Type B pancreatic cell (in vitro differentiated cells): ENCODE measurements around the gene SAG. TPM values are rescaled to one million over a fixed set of nuclear protein-coding genes. Genes with fewer than 3 reads are reported as not detected.
A peak's percentile ranks its signal among the peaks of the same experiment; 100 is the strongest.

Source experiments
- DNase-seq: peaks from one replicate; pipeline ENCODE4 v3.0.0; 2021; ENCODE audit warnings: mixed read lengths; ENCODE audit not compliant: unreplicated experiment; ENCODE audit errors: extremely low spot score
- H3K27ac Mint-ChIP-seq: 2 replicates; pipeline ENCODE4 v1.8.0; 2021; ENCODE audit warnings: mild to moderate bottlenecking, mixed read lengths
- H3K27me3 Mint-ChIP-seq: 2 replicates; pipeline ENCODE4 v1.8.0; 2021; ENCODE audit warnings: mixed read lengths
- H3K36me3 Mint-ChIP-seq: 2 replicates; pipeline ENCODE4 v1.8.0; 2021; ENCODE audit warnings: mixed read lengths
- H3K4me1 Mint-ChIP-seq: one replicate; pipeline ENCODE4 v1.8.0; 2021; ENCODE audit warnings: mixed read lengths; ENCODE audit not compliant: unreplicated experiment
- H3K4me3 Mint-ChIP-seq: 2 replicates; pipeline ENCODE4 v1.8.0; 2021; ENCODE audit warnings: mild to moderate bottlenecking, mixed read lengths
- H3K9me3 Mint-ChIP-seq: 2 replicates; pipeline ENCODE4 v1.8.0; 2021; ENCODE audit warnings: mixed read lengths
- total RNA-seq: library from RNA; stranded (reverse); gene quantifications from 2 replicates; pipeline ENCODE4 v1.2.1, GENCODE V29; 2021; ENCODE audit warnings: low replicate concordance
- TF ChIP-seq, protein P1 (sequence below): fragments of 200-600 bp; sonication (generic); conservative IDR thresholded peaks from 2 replicates; pipeline ENCODE4 v1.5.0; 2021; ENCODE audit warnings: antibody characterized with exemption, mild to moderate bottlenecking

SAG gene
- total RNA-seq, 1 donor from 2014 or later = 0.43 TPM

DNA sequence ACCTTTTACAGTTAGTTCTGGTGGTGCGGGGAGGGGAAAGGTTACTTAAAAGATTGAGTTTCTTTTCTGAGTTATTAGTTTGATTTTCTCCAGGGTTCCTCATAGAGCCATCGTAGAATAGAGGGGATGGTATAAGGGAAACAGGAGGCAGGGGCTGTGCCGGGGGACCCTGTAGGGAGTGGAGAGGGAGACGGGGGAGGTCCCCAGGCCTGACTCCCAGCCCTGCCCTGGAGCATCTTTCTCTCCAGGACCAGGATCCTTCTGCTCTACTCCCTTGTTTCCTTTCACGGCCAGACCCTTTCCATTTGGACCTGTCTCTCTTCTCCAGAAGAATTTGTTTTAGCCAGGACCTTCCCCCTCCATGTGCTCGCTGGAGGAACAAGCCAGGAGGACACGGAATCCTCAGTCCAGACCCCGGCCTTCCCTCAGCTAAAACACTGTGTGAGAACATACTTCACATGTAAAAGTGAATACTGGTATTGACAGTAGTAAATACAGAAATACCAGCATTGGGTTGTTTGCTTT lies 82.0 kb downstream of the SAG start:
- TF ChIP-seq, protein P1, sequence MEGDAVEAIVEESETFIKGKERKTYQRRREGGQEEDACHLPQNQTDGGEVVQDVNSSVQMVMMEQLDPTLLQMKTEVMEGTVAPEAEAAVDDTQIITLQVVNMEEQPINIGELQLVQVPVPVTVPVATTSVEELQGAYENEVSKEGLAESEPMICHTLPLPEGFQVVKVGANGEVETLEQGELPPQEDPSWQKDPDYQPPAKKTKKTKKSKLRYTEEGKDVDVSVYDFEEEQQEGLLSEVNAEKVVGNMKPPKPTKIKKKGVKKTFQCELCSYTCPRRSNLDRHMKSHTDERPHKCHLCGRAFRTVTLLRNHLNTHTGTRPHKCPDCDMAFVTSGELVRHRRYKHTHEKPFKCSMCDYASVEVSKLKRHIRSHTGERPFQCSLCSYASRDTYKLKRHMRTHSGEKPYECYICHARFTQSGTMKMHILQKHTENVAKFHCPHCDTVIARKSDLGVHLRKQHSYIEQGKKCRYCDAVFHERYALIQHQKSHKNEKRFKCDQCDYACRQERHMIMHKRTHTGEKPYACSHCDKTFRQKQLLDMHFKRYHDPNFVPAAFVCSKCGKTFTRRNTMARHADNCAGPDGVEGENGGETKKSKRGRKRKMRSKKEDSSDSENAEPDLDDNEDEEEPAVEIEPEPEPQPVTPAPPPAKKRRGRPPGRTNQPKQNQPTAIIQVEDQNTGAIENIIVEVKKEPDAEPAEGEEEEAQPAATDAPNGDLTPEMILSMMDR = no peak
- H3K4me1 Mint-ChIP-seq = peaks cover 20% of the 10 kb centered on the region
- DNase-seq = peak; percentile 27
- H3K4me3 Mint-ChIP-seq = no peak overlapping the region
- H3K27me3 Mint-ChIP-seq = no peaks in the 10 kb centered on the region
- no peaks in the 10 kb centered on the region for H3K9me3 Mint-ChIP-seq
- H3K27ac Mint-ChIP-seq = no peak overlapping the region
- H3K36me3 Mint-ChIP-seq = peaks cover 6% of the 10 kb centered on the region

DNA sequence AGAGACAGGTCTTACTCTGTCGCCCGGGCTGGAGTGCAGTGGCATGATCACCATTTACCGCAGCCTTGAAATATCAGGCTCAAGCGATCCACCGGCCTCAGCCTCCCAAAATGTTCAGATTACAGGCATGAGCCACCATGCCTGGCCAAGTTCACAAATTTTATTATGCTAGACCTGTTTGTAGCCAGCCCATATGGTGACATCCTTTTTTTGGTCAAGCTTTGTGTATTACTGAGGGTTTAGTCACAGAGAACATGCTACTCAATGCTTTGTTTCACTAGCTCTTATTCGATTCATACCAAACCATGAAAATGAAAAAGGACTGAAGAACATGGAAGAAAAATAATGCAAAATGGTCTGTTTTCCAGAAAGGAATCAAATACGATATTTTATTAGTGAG lies 88.1 kb downstream of the SAG start:
- Mint-ChIP-seq H3K9me3 (no peaks in the 10 kb centered on the region), H3K27ac (no peak overlapping the region), H3K4me3 (no peak overlapping the region), H3K27me3 (no peaks in the 10 kb centered on the region), H3K36me3 (peaks cover 20% of the 10 kb centered on the region), H3K4me1 (peaks cover 6% of the 10 kb centered on the region)
- peak; percentile 15 for DNase-seq
- TF ChIP-seq, protein P1 = no peak

Other genes with a start within 250 kb of the SAG start
- 18.3 and 40.8 TPM in 2 replicates for gene INPP5D, start 247.5 kb upstream of the SAG start, total RNA-seq
- gene ATG16L1, start 56.1 kb upstream of the SAG start, total RNA-seq = 50.3 and 123 TPM in 2 replicates
- 32.2 and 72.5 TPM in 2 replicates for gene DGKD, start 46.7 kb downstream of the SAG start, total RNA-seq